GM21723 (cell line): ENCODE measurements around the gene SLC30A3.

Source experiments
- ATAC-seq: cut with Tn5 transposase; IDR thresholded peaks from one replicate; pipeline ENCODE4 v1.9.1; 2021; ENCODE audit warnings: mild to moderate bottlenecking, moderate library complexity; ENCODE audit not compliant: unreplicated experiment

The SLC30A3 gene

DNA sequence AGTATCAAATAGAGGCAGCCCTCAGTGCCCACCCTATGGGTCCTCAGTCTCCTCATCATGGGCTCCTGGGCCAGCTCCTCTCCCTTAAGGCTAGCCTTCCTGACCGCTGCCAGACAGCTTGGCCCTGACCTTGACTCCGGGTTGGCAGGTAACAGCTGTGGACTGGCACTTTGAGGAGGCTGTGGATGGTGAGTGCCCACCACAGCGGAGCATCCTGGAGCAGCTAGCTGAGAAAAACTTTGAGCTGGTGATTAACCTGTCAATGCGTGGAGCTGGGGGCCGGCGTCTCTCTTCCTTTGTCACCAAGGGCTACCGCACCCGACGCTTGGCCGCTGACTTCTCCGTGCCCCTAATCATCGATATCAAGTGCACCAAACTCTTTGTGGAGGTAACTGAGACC is 26.7 kb downstream of the SLC30A3 start:
- no peak for ATAC-seq

DNA sequence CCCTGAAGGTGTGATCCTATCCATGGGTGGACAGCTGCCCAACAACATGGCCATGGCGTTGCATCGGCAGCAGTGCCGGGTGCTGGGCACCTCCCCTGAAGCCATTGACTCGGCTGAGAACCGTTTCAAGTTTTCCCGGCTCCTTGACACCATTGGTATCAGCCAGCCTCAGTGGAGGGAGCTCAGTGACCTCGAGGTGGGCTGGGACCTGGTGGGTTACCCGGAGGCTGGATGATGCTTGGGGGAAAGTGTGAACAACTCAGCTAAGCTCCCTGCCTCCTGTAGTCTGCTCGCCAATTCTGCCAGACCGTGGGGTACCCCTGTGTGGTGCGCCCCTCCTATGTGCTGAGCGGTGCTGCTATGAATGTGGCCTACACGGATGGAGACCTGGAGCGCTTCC is 29.5 kb downstream of the SLC30A3 start:
- no peak for ATAC-seq

DNA sequence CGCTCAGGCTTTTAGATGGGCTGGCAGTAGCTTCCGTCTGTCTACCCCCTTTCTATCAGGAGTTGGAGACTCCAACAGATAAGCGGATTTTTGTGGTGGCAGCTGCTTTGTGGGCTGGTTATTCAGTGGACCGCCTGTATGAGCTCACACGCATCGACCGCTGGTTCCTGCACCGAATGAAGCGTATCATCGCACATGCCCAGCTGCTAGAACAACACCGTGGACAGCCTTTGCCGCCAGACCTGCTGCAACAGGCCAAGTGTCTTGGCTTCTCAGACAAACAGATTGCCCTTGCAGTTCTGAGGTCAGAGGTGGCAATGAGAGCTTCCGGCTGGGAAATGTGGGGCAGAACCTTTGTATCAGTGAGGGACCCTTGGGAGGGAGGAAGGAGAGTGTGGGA is 30.9 kb downstream of the SLC30A3 start:
- ATAC-seq: no peak

GRCh38 chr2:27227501-27227900 is 35.3 kb downstream of the SLC30A3 start:
- ATAC-seq: no peak

- no peak for ATAC-seq
Observed at GRCh38 chr2:27225526-27225925, 37.3 kb downstream of the SLC30A3 start.

- no peak for ATAC-seq
Observed at GRCh38 chr2:27223416-27223815, 39.4 kb downstream of the SLC30A3 start.

DNA sequence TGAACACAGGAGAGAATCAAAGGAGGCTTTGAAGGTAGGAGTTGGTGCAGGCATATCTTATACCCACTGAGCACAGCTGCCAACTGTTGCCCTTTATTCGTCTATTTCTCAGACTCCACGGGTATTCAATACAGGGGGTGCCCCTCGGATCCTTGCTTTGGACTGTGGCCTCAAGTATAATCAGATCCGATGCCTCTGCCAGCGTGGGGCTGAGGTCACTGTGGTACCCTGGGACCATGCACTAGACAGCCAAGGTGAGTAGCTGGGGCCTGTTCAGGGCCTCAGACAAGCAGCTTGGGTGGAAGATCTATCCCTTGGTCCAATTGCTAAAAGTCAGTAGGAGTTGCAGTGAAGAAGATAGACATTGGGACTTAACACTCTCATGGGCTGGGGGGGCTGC is 40.4 kb downstream of the SLC30A3 start:
- ATAC-seq: no peak

- ATAC-seq: no peak
Observed at GRCh38 chr2:27221166-27221565, 41.7 kb downstream of the SLC30A3 start.

- ATAC-seq: no peak
Observed at GRCh38 chr2:27220091-27220490, 42.8 kb downstream of the SLC30A3 start.

DNA sequence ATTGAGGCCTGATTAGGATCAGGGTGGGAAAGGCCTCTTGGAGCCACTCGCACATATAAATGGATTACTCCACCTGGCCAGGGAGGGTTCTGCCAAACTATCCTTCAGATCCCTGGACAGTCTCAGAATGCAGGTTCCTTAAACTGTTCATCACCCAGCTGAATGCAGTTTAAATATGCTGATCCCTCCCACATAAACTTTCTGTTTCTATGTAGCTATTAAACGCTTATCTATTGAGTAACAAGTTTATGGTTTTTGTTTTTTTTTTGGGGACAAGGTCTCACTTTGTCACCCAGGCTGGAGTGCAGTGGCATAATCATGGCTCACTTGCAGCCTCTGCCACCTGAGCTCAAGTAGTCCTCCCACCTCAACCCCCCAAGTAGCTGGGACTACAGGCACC is 43.8 kb downstream of the SLC30A3 start:
- ATAC-seq: no peak

GRCh38 chr2:27218614-27219013 is 44.2 kb downstream of the SLC30A3 start:
- ATAC-seq: no peak

DNA sequence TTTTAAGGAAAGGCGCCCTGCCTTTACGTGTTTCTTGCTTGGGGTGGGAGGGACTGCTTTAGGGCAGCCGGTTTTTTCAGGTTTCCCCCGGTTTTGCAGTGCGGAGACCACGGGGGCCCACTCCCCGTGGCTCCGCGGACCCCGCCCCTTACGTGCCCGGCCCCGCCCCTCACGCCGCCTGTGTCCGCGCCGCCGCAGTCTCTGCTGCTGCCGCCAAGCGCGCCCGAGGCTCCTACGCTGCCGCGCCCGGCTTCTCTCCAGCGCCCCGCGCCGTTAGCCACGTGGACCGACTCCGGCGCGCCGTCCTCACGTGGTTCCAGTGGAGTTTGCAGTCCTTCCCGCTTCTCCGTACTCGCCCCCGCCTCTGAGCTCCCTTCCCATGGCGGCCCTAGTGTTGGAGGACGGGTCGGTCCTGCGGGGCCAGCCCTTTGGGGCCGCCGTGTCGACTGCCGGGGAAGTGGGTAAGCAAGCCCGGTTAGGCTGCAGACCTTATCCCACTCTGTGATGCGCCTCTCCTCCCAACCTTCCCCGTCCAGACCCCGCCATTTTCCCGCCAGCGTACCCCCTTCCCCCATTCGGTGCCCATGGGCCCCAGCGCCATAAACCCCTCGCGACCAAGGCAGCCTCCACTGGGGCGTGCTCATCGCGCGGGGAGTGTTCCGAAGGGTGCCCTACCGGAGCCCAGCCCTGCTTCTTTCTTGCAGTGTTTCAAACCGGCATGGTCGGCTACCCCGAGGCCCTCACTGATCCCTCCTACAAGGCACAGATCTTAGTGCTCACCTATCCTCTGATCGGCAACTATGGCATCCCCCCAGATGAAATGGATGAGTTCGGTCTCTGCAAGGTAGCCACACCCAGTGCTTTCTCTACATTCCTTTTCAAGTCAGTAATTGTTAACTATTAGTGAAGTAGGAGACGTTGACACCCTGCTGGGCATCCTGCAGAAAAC is 45.4 kb downstream of the SLC30A3 start, which contains the start of gene CAD:
TSS of gene CAD (plus strand) at position 197 of the 949 bp plus-strand sequence. CDS start at position 380, 183 bp downstream.
- peak; percentile 74 for ATAC-seq

- ATAC-seq: no peak
Observed at GRCh38 chr2:27216416-27217137, 46.3 kb downstream of the SLC30A3 start.

DNA sequence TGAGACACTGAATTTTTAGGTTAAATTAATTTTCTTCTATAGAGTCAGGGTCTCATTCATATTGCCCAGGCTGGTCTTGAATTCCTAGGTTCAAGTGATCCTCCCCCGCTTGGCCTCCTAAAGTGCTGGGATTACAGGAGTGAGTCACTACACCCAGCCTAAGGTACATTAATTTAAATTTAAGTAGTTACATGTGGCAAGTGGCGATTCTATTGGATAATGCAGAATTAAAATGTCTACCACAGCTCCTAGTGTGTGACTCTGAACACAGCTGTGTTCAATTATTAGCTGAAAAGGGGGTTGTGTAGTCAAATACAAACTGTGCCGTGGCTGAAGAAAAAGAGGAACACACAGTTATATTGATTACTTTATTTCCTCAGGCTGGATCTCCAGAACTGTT is 47.9 kb downstream of the SLC30A3 start:
- no peak for ATAC-seq

DNA sequence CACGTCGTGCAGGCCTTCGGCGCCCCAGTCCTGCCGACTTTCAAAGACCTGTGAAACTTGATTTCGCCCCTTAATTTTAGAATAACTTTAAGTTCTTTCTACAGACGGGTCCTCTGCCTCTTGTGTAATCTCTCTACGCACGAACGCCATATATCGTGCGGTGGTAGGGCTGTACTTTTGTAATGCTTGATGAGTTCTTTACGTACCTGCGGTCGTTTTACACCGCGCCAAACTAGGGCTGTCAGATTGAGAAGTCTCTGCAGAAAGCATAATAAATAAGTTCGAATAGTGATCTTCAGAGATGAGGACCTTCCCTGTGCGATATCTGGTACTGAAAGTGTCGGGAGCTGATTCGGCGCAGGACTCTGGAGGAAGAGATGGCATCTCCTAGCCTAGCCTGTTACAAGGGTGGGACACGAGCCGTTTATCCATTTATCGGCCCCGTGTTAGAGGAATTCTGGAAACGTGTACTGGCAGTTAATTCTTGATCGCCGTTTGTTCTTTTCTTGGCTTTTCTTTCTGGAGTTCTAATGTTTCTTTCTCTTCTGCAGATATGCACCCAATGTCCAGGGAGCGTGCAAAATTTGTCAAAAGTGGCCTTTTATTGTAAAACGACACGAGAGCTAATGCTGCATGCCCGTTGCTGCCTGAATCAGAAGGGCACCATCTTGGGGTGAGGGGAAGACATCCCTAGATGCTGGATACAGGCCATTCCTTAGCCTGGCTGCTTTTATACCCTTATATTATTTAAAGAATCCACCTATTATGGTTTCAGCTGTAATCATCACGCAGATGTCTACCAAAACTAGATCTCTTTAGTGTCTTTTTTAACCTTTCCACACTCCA is 50.0 kb downstream of the SLC30A3 start:
- peak; percentile 15 for ATAC-seq

- peak; percentile 82 for ATAC-seq
Observed at GRCh38 chr2:27211943-27212625, 50.8 kb downstream of the SLC30A3 start, which contains the start of the genes ATRAID and SLC5A6. Gene ATRAID (plus strand): TSS chr2:27212041. CDS start chr2:27212369, 328 bp downstream. Gene SLC5A6 (minus strand): TSS chr2:27212268. CDS start chr2:27207650, 4,618 bp downstream.

DNA sequence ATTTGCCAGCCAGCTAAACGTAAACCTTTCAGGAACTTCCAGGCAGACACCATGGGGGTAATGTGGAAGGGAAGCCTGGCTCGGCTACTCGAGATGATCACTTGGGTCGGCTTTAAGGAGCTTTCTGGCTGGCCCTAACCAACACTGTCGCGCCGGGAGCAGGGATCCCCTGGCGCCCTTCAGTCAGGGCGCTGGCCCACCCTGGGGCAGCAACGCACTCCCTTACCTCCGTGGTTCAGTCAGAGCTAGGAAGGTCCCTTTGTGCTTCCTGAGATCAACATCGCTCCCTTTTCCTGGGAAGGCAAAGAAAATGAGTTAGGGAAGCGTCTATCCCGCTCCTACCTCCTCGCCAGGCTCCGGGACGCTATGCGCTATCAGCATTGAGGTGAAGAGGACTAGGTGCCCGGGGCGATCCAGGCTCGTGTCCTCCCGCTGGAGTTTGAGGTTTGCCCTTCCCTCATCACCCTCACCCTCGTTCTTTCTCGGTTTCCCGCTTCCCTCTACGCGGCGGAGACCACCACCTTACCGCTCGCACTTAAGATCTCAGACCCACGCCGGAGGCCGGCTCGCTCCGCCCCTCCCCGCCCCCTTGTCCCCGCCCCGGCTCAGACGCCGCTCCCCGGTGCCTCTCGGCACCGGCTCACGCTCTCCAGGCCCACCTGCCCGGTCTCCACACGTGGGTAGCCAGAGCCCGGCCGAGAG is 51.5 kb downstream of the SLC30A3 start:
- ATAC-seq: peak; percentile 19

GRCh38 chr2:27209621-27210401 is 53.0 kb downstream of the SLC30A3 start:
- no peak for ATAC-seq
